IMR-90 (cell line): ENCODE measurements around the gene GRAMD4. TPM values are rescaled to one million over a fixed set of nuclear protein-coding genes. Genes with fewer than 3 reads are reported as not detected.

Experiments
- ATAC-seq: fragments of 200-7000 bp; cut with Tn5 transposase; 2 replicates; pipeline ENCODE4 v1.9.1; 2020; ENCODE audit warnings: low read depth, mild to moderate bottlenecking, moderate library complexity
- BruUV-seq: library from RNA; stranded (reverse); fragments of 400-500 nt; replicated peaks from 2 replicates; lab custom pipeline; 2021; lab: Mats Ljungman, UMichigan
- CTCF ChIA-PET: fragments of 300-600 bp; formaldehyde crosslinking; extraction: SDS; loops from one replicate; lab custom pipeline; 2021; ENCODE audit warnings: antibody characterized with exemption; lab: Yijun Ruan, JAX
- POLR2A ChIA-PET: fragments of 300-600 bp; sonication (Branson Sonifier 250); formaldehyde crosslinking; loops from one replicate; lab custom pipeline; 2022; ENCODE audit warnings: antibody characterized with exemption; ENCODE audit not compliant: unreplicated experiment; lab: Charles Lee
- DNase-seq: peaks from one replicate; pipeline ENCODE4 v3.0.0; 2013
- H2AFZ ChIP-seq: replicated peaks from 2 replicates; pipeline ENCODE3; 2013; ENCODE audit warnings: low read length, mild to moderate bottlenecking; ENCODE audit not compliant: poor library complexity
- H2AK5ac ChIP-seq: 2 replicates; pipeline ENCODE4 v1.6.1; 2013; ENCODE audit warnings: low read depth, low read length, inconsistent platforms
- H2AK9ac ChIP-seq: replicated peaks from 2 replicates; pipeline ENCODE3; 2013; ENCODE audit warnings: mild to moderate bottlenecking, low read depth, low read length, moderate library complexity; ENCODE audit not compliant: poor library complexity
- H2BK120ac ChIP-seq: 2 replicates; pipeline ENCODE4 v1.6.1; 2013; ENCODE audit warnings: low read depth, low read length, inconsistent platforms
- H2BK15ac ChIP-seq: 3 replicates; pipeline ENCODE4 v1.6.1; 2013; ENCODE audit warnings: low read depth, low read length, inconsistent platforms
- H2BK20ac ChIP-seq: 2 replicates; pipeline ENCODE4 v1.6.1; 2013; ENCODE audit warnings: low read depth, mild to moderate bottlenecking, inconsistent platforms, low read length, moderate library complexity
- H2BK5ac ChIP-seq: 2 replicates; pipeline ENCODE4 v1.6.1; 2013; ENCODE audit warnings: mild to moderate bottlenecking, low read depth, low read length, inconsistent platforms; ENCODE audit not compliant: poor library complexity, severe bottlenecking
- H3K14ac ChIP-seq: replicated peaks from 2 replicates; pipeline ENCODE4 v1.6.1; 2013; ENCODE audit warnings: low read depth, low read length, inconsistent platforms
- H3K18ac ChIP-seq: 2 replicates; pipeline ENCODE4 v1.6.1; 2013; ENCODE audit warnings: low read depth, low read length, control low read depth
- H3K23ac ChIP-seq: 2 replicates; pipeline ENCODE4 v1.6.1; 2013; ENCODE audit warnings: low read depth, low read length, inconsistent platforms
- H3K27ac ChIP-seq: 2 replicates; pipeline ENCODE4 v1.5.1; 2013; ENCODE audit warnings: mild to moderate bottlenecking, control low read depth, low read length; ENCODE audit not compliant: insufficient read depth
- H3K27me3 ChIP-seq: 2 replicates; pipeline ENCODE4 v1.6.1; 2013; ENCODE audit warnings: low read length; ENCODE audit not compliant: control insufficient read depth, insufficient read depth
- H3K36me3 ChIP-seq: 2 replicates; pipeline ENCODE4 v1.6.1; 2013; ENCODE audit warnings: low read length, mixed read lengths; ENCODE audit not compliant: control insufficient read depth, insufficient read depth
- H3K4ac ChIP-seq: 2 replicates; pipeline ENCODE4 v1.6.1; 2013; ENCODE audit warnings: low read depth, low read length, inconsistent platforms
- H3K4me1 ChIP-seq: 2 replicates; pipeline ENCODE4 v1.6.1; 2013; ENCODE audit warnings: low read length, mixed read lengths; ENCODE audit not compliant: control insufficient read depth, insufficient read depth
- H3K4me2 ChIP-seq: 2 replicates; pipeline ENCODE4 v1.6.1; 2013; ENCODE audit warnings: low read depth, mild to moderate bottlenecking, control low read depth, low read length, moderate library complexity
- H3K4me3 ChIP-seq: 2 replicates; pipeline ENCODE4 v1.5.1; 2013; ENCODE audit warnings: low read depth, mild to moderate bottlenecking, control low read depth, low read length, moderate library complexity; ENCODE audit not compliant: insufficient read depth
- H3K56ac ChIP-seq: 2 replicates; pipeline ENCODE4 v1.6.1; 2013; ENCODE audit warnings: low read length, inconsistent platforms; ENCODE audit not compliant: insufficient read depth; ENCODE audit errors: extremely low read depth
- H3K79me1 ChIP-seq, 2 experiments: 2 replicates each; pipeline ENCODE4 v1.6.1; 2013; ENCODE audit warnings: low read length in 2 of 2, inconsistent platforms in 1 of 2, low read depth in 1 of 2
- H3K9ac ChIP-seq: 2 replicates; pipeline ENCODE4 v1.6.1; 2013; ENCODE audit warnings: low read depth, low read length, control low read depth
- H3K9me1 ChIP-seq: 2 replicates; pipeline ENCODE4 v1.6.1; 2013; ENCODE audit warnings: low read length, inconsistent platforms; ENCODE audit not compliant: insufficient read depth
- H3K9me3 ChIP-seq: 2 replicates; pipeline ENCODE4 v1.6.1; 2013; ENCODE audit warnings: low read length; ENCODE audit not compliant: control insufficient read depth, insufficient read depth
- H4K20me1 ChIP-seq: 2 replicates; pipeline ENCODE4 v1.6.1; 2013; ENCODE audit warnings: low read length, inconsistent platforms; ENCODE audit not compliant: insufficient read depth
- H4K5ac ChIP-seq: 2 replicates; pipeline ENCODE4 v1.6.1; 2013; ENCODE audit warnings: mild to moderate bottlenecking, low read depth, low read length, control low read depth
- H4K8ac ChIP-seq, 2 experiments: 2 replicates each; pipeline ENCODE4 v1.6.1; 2013; ENCODE audit warnings: low read depth in 2 of 2, low read length in 2 of 2, control low read depth in 1 of 2, inconsistent platforms in 1 of 2
- H4K91ac ChIP-seq: 2 replicates; pipeline ENCODE4 v1.6.1; 2013; ENCODE audit warnings: low read depth, low read length, inconsistent platforms; ENCODE audit not compliant: insufficient read depth
- BHLHE40 ChIP-seq: fragments of 150-350 bp; IDR thresholded peaks from 2 replicates; pipeline ENCODE4 v1.6.1; 2016; ENCODE audit warnings: mild to moderate bottlenecking, low read depth, low read length
- CEBPB ChIP-seq: IDR thresholded peaks from 2 replicates; pipeline ENCODE4 v1.6.1; 2012; ENCODE audit warnings: low read depth, low read length, improper control_type of control experiment
- ELK1 ChIP-seq: fragments of 150-350 bp; IDR thresholded peaks from 2 replicates; pipeline ENCODE4 v1.6.1; 2016; ENCODE audit warnings: low read depth, mild to moderate bottlenecking, low read length, moderate library complexity, borderline replicate concordance
- FOS ChIP-seq: fragments of 150-350 bp; IDR thresholded peaks from 2 replicates; pipeline ENCODE4 v1.6.1; 2016; ENCODE audit warnings: low read depth, low read length
- MAFK ChIP-seq: IDR thresholded peaks from 2 replicates; pipeline ENCODE4 v1.6.1; 2012; ENCODE audit warnings: low read depth, low read length, improper control_type of control experiment
- MAZ ChIP-seq: IDR thresholded peaks from 2 replicates; pipeline ENCODE4 v1.6.1; 2012; ENCODE audit warnings: low read depth, mild to moderate bottlenecking, low read length, improper control_type of control experiment, moderate library complexity, borderline replicate concordance
- MXI1 ChIP-seq: IDR thresholded peaks from 2 replicates; pipeline ENCODE4 v1.6.1; 2012; ENCODE audit warnings: low read depth, mild to moderate bottlenecking, low read length, moderate library complexity, borderline replicate concordance
- NFE2L2 ChIP-seq: fragments of 150-350 bp; IDR thresholded peaks from 2 replicates; pipeline ENCODE4 v1.6.1; 2016; ENCODE audit warnings: low read depth, mild to moderate bottlenecking, low read length
- WGBS, 2 experiments: methylation state at CpG; one replicate each; pipeline versions ENCODE4 v1.1.5 to v1.1.7; 2013; ENCODE audit warnings: missing lambda C conversion rate in 2 of 2; ENCODE audit not compliant: insufficient read length in 1 of 2; ENCODE audit errors: extremely low coverage in 2 of 2; 5-methylcytosine and 5-hydroxymethylcytosine counted together
- dilution Hi-C: fragments of 300-500 bp; cut with HindIII; formaldehyde crosslinking; loops from one replicate; pipeline ENCODE4 v1.14.3; 2018; ENCODE audit warnings: low sequenced_read_pairs; ENCODE audit not compliant: unreplicated experiment
- in situ Hi-C: fragments of 300-500 bp; cut with MboI; formaldehyde crosslinking; loops from 3 replicates; pipeline ENCODE4 v1.14.3; 2019; ENCODE audit warnings: low sequenced_read_pairs, inconsistent platforms, mixed read lengths
- intact Hi-C: fragments of 100-400 bp; cut with micrococcal nuclease; formaldehyde crosslinking; loops from 2 replicates; pipeline ENCODE4 v1.10.0; 2022
- polyA plus RNA-seq, 3 experiments: library from polyadenylated mRNA; depleted of rRNA; stranded (reverse); fragments of >200 nt; gene quantifications; 2 replicates each; pipeline ENCODE4 v1.2.3, GENCODE V29; 2012; ENCODE audit warnings: low replicate concordance in 1 of 3
- total RNA-seq: library from RNA; depleted of rRNA; stranded (reverse); fragments of >200 nt; gene quantifications from 2 replicates; pipeline ENCODE4 v1.2.3, GENCODE V29; 2012

Gene GRAMD4
- total and polyA plus RNA-seq, 2 of the 4 experiments (the other 2 are of a cell fraction), result 2.7 to 5.8 TPM

DNA sequence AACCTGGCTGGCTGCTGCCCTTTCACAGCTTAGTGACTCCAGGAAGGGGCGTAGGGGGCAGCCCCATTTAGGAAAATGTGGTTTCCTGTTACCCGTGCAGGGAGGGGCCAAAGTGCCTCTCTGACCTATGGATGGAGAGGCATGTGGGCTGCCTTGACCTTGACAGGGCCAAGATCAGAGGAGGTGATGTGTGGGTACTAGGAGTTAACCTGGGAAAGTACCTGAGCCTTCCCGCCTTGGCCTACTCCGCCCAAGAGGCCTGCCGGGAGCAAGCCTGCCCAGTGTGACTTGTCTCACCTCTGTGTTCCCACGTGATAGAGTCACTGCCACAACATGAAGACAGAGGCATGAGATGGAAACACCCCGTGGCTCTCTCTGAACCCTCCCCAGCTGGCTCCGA, 33.4 kb downstream of the GRAMD4 start:
- peak overlapping the region; percentile 49 for H2AK5ac ChIP-seq
- peaks cover 2 to 3% of the 10 kb centered on the region in 2 experiments; a peak in 1 of 4 replicates for H3K79me1 ChIP-seq
- ChIA-PET POLR2A (no interaction called here), CTCF (no interaction called here)
- no peak overlapping the region for H3K23ac ChIP-seq
- H4K8ac ChIP-seq, result no peak overlapping the region
- H3K27ac ChIP-seq, result no peak overlapping the region
- ATAC-seq, result no peak
- no peak overlapping the region for H2BK20ac ChIP-seq
- H2BK15ac ChIP-seq, result no peak overlapping the region
- H2BK5ac ChIP-seq, result no peak overlapping the region
- H2AK9ac ChIP-seq, result no peak overlapping the region
- no peak overlapping the region for H3K4me3 ChIP-seq
- no peak overlapping the region for H3K4ac ChIP-seq
- H3K9me3 ChIP-seq, result no peaks in the 10 kb centered on the region
- no peak overlapping the region for H2BK120ac ChIP-seq
- 75% methylated on average over 2 of the region's 8 CpGs; no CpG with 5 or more reads in 1 of the 2 experiments for WGBS, 2 experiments
- H3K36me3 ChIP-seq, result peaks cover 2% of the 10 kb centered on the region; the same call in 1 of the 2 replicates
- dilution Hi-C loops (no loop called here), in situ Hi-C loops (no loop called here), intact Hi-C loops (no loop called here)
- peaks cover 15% of the 10 kb centered on the region for H4K20me1 ChIP-seq
- H3K9ac ChIP-seq, result no peak overlapping the region
- H3K56ac ChIP-seq, result no peak overlapping the region
- no peak overlapping the region for H4K5ac ChIP-seq
- peaks cover 6% of the 10 kb centered on the region; the same call in 1 of the 2 replicates for H3K9me1 ChIP-seq
- H3K18ac ChIP-seq, result no peak overlapping the region
- BruUV-seq, result no TSS peak
- H3K4me1 ChIP-seq, result peaks cover 25% of the 10 kb centered on the region
- DNase-seq, result no peak
- TF ChIP-seq ELK1 (no peak), FOS (no peak), CEBPB (no peak), MAZ (no peak), NFE2L2 (no peak), MAFK (no peak), MXI1 (no peak), BHLHE40 (no peak)
- H3K27me3 ChIP-seq, result no peaks in the 10 kb centered on the region
- H4K91ac ChIP-seq, result no peak overlapping the region; the same call in 1 of the 2 replicates
- H3K4me2 ChIP-seq, result no peak overlapping the region
- H3K14ac ChIP-seq, result no peak overlapping the region
- no peak overlapping the region for H2AFZ ChIP-seq
